AG04450 (cell line): ENCODE measurements around the gene DNAJA4. TPM values are rescaled to one million over a fixed set of nuclear protein-coding genes. Genes with fewer than 3 reads are reported as not detected.

Experiments
- CTCF ChIA-PET: fragments of 300-600, 350-600 bp; formaldehyde crosslinking; extraction: SDS; loops from one replicate; lab custom pipeline; 2022; ENCODE audit warnings: antibody characterized with exemption, inconsistent platforms; lab: Charles Lee
- POLR2A ChIA-PET: fragments of 350-600 bp; formaldehyde crosslinking; extraction: SDS; loops from one replicate; lab custom pipeline; 2021; ENCODE audit warnings: antibody characterized with exemption, inconsistent platforms; lab: Yijun Ruan, JAX
- DNase-seq: peaks from one replicate; pipeline ENCODE4 v3.0.0-alpha.2; 2011; ENCODE audit warnings: low read depth, low spot score
- H3K27ac ChIP-seq: one replicate; pipeline ENCODE4 v1.5.1; 2012; ENCODE audit warnings: low read depth, low read length, control low read depth
- H3K27me3 ChIP-seq: one replicate; pipeline ENCODE4 v1.6.0; 2012; ENCODE audit warnings: low read length; ENCODE audit not compliant: control insufficient read depth, insufficient read depth
- H3K4me3 ChIP-seq: 2 replicates; pipeline ENCODE4 v1.5.1; 2011; ENCODE audit warnings: mild to moderate bottlenecking, low read depth, low read length, control low read depth
- H3K9me3 ChIP-seq: 2 replicates; pipeline ENCODE4 v1.5.1; 2012; ENCODE audit warnings: low read length; ENCODE audit not compliant: control insufficient read depth, insufficient read depth
- CTCF ChIP-seq: IDR thresholded peaks from 2 replicates; pipeline ENCODE4 v1.5.1; 2011; ENCODE audit warnings: low read depth, low read length, control low read depth, inconsistent platforms
- polyA plus RNA-seq: library from polyadenylated mRNA; depleted of rRNA; stranded (reverse); fragments of >200 nt; gene quantifications from 2 replicates; pipeline ENCODE4 v1.2.3, GENCODE V29; 2011

The DNAJA4 gene
- polyA plus RNA-seq, 1 experiment, result 2.5 TPM

DNA sequence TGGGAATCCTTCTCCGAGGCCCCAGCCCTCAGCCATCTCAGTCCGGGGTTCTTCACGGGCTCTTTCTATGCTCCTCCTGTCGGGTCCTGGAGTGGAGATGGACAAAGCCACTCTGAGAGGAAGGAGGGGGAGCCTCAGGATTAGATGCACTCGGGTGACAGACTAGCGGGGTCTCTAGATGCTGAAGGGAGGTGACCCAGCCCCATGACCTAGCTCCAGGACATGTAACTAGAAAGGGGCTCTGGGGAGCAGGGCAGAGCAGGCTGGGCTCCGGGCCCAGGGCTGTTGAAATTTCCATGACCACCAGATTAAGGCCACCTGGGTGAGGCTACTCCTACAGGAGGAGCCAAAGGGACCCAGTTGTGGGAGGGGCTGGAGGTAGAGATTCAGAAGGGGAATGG is 49.8 kb downstream of the DNAJA4 start:
- peaks cover 15% of the 10 kb centered on the region for H3K27me3 ChIP-seq
- no peaks in the 10 kb centered on the region for H3K9me3 ChIP-seq
- H3K4me3 ChIP-seq, result no peak overlapping the region
- ChIA-PET POLR2A (no interaction called here), CTCF (no interaction called here)
- no peak overlapping the region for H3K27ac ChIP-seq
- DNase-seq, result no peak
- no peak for TF ChIP-seq CTCF

GRCh38 chr15:78315686-78316282 is 51.4 kb downstream of the DNAJA4 start:
- DNase-seq, result no peak
- Histone ChIP-seq H3K4me3 (no peak overlapping the region), H3K9me3 (no peaks in the 10 kb centered on the region), H3K27ac (no peak overlapping the region), H3K27me3 (peaks cover 18% of the 10 kb centered on the region)
- ChIA-PET CTCF (interaction anchor here (0.5 to 0.8 kb wide), 3 partner anchors 16 to 114 kb away, joined by 3 to 5 read pairs (median 3); partner anchors contain the start of gene SKIC8), POLR2A (no interaction called here)
- peak; percentile 20; the same call in 1 of the 2 replicates for TF ChIP-seq CTCF

DNA sequence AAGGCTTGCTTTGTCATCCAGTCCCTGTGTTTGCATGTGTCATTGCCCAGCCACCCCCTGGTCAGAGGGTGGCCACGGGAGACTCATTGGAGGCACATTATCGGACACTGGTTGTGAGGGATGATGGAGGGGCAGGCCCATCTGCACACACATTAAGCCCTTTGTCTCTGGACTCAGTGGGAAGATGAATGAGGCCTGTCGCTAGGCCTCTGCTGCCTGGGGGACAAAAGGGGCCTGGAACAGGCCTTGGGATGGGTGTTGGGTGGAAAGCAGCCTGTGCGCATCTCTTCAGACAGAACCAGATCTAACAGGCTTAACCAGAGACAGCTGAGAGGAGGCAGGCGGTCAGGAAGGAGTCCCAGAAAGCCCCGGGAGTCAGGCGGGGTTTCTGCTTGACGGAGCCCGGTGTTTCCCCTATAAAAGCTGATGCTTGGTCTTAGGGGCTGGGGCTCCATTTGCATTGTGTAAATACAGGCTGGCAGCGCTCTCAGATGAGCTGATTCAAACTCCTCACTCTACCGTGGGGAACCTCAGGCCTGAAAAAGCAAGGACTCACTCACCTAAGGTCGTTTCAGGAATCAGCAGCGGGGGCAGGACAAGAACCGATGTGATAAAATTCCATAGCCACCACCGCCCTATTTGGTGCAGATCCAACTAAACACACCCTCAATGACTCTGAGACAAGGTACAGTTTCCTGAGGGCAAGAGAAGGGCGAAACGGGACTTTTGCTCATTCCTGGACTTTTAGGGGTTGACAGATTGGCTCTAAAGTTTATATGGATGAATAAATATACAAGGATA is 52.1 kb downstream of the DNAJA4 start:
- no peaks in the 10 kb centered on the region for H3K9me3 ChIP-seq
- ChIA-PET CTCF (interaction anchor here (0.8 to 1.9 kb wide), 4 partner anchors 8 to 166 kb away, joined by 3 to 7 read pairs (median 4); partner anchors contain the start of gene SKIC8), POLR2A (no interaction called here)
- no peak for DNase-seq
- H3K27ac ChIP-seq, result no peak overlapping the region
- TF ChIP-seq CTCF, result no peak
- peaks cover 18% of the 10 kb centered on the region for H3K27me3 ChIP-seq
- no peak overlapping the region for H3K4me3 ChIP-seq

DNA sequence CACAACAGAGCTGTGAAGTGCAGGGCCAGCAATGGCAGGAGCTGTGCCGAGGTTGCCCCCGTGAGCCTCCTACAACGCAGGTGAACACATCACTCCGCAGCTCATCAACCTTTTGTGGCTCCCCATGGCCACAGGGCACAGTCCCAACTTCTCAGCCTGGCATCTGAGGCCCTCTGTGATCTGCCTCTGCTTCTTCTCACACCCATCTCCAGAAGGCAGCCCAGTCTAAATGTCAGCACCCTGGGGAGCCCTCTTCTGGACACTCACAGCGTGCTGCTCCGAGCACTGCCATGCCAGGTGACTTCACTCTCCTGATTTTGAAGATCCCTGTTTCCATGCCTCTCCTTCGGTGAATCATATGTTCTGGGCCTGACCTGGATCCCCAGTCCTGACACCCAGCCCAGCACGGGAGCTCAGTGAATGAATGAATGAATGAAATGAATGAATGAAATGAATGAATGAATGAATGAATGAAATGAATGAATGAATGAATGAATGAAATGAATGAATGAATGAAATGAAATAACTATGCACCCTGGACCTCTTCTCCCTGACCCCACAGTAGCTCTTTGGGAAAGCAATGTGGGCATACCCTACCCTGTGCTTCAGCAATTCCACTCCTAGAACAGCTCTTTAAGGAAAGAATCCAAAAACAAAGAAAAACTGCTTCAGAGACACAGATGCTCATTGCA is 52.9 kb downstream of the DNAJA4 start:
- no peak overlapping the region for H3K4me3 ChIP-seq
- ChIA-PET CTCF (interaction anchor here (0.8 to 1.9 kb wide), 4 partner anchors 9 to 165 kb away, joined by 3 to 7 read pairs (median 4); no protein-coding TSS in a partner anchor), POLR2A (no interaction called here)
- H3K9me3 ChIP-seq, result no peaks in the 10 kb centered on the region
- no peak; the same call in 1 of the 2 replicates for TF ChIP-seq CTCF
- H3K27me3 ChIP-seq, result peaks cover 13% of the 10 kb centered on the region
- H3K27ac ChIP-seq, result no peak overlapping the region
- DNase-seq, result no peak
